ENCODE measurements around the gene CT45A1.

GRCh38 chrX:135695471-135695870 lies 18.0 kb upstream of the CT45A1 start:
- TF ChIP-seq CTCF (conservative IDR thresholded peaks at IDR 0.05 in 1 of 2, IDR thresholded peaks at IDR 0.05 in 1 of 2; ENCODE audit: low read depth in 1 of 2, low read length in 2 of 2) (no peak), EZH2 (IDR thresholded peaks at IDR 0.05; ENCODE audit: low read length, missing control alignments) (no peak)

Data from fibroblast of lung (primary cell).